GM18526 (cell line): ENCODE data around the gene TMEM138.

Experiments used
- POLR2A ChIP-seq: IDR thresholded peaks from 3 replicates; pipeline ENCODE4 v1.6.1; 2011; ENCODE audit not compliant: insufficient read length; ENCODE audit errors: extremely low read depth

Gene TMEM138

DNA sequence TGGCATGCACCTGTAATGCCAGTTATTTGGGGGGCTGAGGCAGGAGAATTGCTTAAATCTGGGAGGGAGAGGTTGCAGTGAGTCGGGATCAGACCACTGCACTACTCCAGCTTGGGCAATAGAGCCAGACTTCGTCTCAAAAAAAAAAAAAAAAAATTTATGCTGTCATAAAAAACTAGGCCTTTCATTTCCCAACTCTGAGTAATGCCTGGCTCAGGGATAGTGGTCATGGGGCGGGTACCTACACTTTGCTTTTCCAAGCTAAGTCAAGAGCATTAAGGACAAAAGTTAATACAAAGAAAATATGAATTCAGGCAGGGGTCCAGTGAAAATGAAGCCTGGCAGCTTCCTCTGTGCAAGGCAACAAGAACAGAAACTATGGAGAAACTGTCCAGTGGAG lies 51.3 kb downstream of the TMEM138 start:
- TF ChIP-seq POLR2A: no peak

GRCh38 chr11:61414547-61414946 lies 52.4 kb downstream of the TMEM138 start:
- no peak for TF ChIP-seq POLR2A

DNA sequence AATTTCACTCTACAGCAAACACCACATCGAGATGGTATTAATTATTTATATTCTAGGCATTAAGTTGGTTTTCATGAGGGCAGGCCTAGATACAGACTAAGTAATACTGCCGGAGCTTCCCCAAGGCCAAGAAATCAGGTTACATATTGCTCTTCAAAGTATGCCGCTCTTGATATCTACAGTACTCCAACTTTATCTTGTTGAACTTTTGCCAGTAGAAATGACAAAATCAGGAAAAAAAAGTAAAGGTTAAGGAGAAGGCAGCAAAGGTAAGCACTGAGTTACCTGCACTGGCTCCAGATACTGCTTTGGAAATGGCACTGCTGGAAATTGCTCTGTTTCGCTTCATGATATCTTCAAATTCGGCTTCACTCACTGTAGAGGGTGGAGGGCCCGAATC lies 53.2 kb downstream of the TMEM138 start:
- no peak for TF ChIP-seq POLR2A

GRCh38 chr11:61416941-61417340 lies 54.8 kb downstream of the TMEM138 start:
- no peak for TF ChIP-seq POLR2A

GRCh38 chr11:61417670-61418069 lies 55.5 kb downstream of the TMEM138 start:
- TF ChIP-seq POLR2A: no peak

DNA sequence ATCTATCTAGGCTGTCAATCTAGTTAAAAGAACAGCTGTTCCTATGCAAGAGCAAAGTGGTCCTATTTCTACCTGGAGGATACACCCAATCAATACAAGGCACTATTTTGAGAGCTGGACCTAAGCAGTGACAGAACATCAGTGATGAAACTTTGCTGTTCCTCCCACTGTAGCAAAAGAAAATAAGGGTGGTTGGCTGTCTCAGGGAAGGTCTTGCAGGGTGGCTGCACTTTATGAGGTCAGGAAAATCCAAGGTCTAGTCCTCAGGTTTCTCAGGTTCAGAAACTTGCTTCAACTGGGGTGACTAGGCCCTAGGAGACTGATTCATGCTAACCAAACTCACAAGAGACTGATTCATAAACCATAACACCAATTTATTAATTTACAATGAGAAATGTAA lies 56.0 kb downstream of the TMEM138 start:
- no peak for TF ChIP-seq POLR2A
